Esophagus muscularis mucosa (tissue), 4 donors: ENCODE results near the gene PSG6.
"Not testable (repeated sequence)": the region's sequence is repeated elsewhere in the genome, so short reads cannot be mapped to it uniquely, and the experiment has no call there.

Experiments used
- EP300 ChIP-seq: sonication (generic); formaldehyde crosslinking; IDR thresholded peaks from one replicate; pipeline ENCODE4 v1.6.1; 2017; ENCODE audit warnings: antibody characterized with exemption
- POLR2A ChIP-seq: fragments of 450-650 bp; IDR thresholded peaks from one replicate; pipeline ENCODE4 v1.6.1; 2017; ENCODE audit warnings: antibody characterized with exemption, moderate library complexity, mild to moderate bottlenecking, low read depth
- POLR2AphosphoS5 ChIP-seq, 2 donors: sonication (generic); formaldehyde crosslinking; IDR thresholded peaks; one replicate each; pipeline ENCODE4 v1.6.1; 2017; ENCODE audit warnings: antibody characterized with exemption in 2 of 2
- TF ChIP-seq, protein P1 (sequence below), 3 experiments: fragments of 200-600 bp in 2 of 3; fragments of 450-650 bp in 1 of 3; sonication (generic) in 2 of 3; IDR thresholded peaks; one replicate each; pipeline ENCODE4 v1.5.1; 2017 to 2019; ENCODE audit warnings: antibody characterized with exemption in 3 of 3, mild to moderate bottlenecking in 2 of 3, moderate library complexity in 1 of 3

DNA sequence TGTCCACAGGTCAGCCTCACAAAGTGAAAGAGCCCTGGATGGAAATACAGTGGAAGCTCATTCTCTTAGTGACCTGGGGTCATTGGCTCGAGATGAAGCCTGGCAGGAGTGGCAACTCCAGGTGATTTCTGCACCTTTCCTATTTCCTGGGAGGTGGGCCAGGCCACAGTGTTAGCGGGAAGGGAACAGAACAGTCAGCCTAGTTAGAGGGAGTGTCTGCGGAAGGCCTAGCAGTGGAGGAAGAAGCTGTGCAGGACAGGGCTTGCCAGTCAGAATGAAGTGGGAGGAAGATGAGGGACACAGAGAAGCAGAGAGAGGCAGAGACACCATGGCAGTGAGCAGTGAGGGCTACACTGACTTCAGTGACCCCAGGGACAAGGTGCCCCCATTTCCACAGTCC lies 15.7 kb upstream of the PSG6 start:
- TF ChIP-seq, protein P1, sequence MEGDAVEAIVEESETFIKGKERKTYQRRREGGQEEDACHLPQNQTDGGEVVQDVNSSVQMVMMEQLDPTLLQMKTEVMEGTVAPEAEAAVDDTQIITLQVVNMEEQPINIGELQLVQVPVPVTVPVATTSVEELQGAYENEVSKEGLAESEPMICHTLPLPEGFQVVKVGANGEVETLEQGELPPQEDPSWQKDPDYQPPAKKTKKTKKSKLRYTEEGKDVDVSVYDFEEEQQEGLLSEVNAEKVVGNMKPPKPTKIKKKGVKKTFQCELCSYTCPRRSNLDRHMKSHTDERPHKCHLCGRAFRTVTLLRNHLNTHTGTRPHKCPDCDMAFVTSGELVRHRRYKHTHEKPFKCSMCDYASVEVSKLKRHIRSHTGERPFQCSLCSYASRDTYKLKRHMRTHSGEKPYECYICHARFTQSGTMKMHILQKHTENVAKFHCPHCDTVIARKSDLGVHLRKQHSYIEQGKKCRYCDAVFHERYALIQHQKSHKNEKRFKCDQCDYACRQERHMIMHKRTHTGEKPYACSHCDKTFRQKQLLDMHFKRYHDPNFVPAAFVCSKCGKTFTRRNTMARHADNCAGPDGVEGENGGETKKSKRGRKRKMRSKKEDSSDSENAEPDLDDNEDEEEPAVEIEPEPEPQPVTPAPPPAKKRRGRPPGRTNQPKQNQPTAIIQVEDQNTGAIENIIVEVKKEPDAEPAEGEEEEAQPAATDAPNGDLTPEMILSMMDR (IDR thresholded peaks at IDR 0.05) = not testable (repeated sequence)
- TF ChIP-seq POLR2AphosphoS5 (IDR thresholded peaks at IDR 0.05); EP300; POLR2A: not testable (repeated sequence)
